Heart left ventricle (tissue), 16 donors: Measurements from ENCODE around the gene AOC2. TPM values are rescaled to one million over a fixed set of nuclear protein-coding genes. Genes with fewer than 3 reads are reported as not detected.

Source experiments
- ATAC-seq, 4 donors: fragments of 200-7000 bp; cut with Tn5 transposase; one replicate each; pipeline ENCODE4 v1.9.1; 2020 to 2022; ENCODE audit warnings: moderate library complexity in 4 of 4, mild to moderate bottlenecking in 3 of 4, moderate number of reproducible peaks in 1 of 4
- DNase-seq, 5 donors: peaks; one replicate each; pipeline ENCODE4 v3.0.0-alpha.2; 2020
- H3K27ac ChIP-seq, 12 donors: fragments of 200-600 bp; sonication (generic) in 4 of 12; one replicate each; pipeline versions ENCODE4 v1.5.0 to v1.8.0; 2016 to 2022; ENCODE audit warnings: mild to moderate bottlenecking in 2 of 12
- H3K27me3 ChIP-seq, 9 donors: fragments of 200-600 bp; sonication (generic) in 2 of 9; one replicate each; pipeline versions ENCODE4 v1.5.1 to v1.8.0; 2016 to 2022; ENCODE audit warnings: mild to moderate bottlenecking in 3 of 9
- H3K36me3 ChIP-seq, 9 donors: fragments of 200-600 bp; sonication (generic) in 2 of 9; one replicate each; pipeline versions ENCODE4 v1.5.0 to v1.8.0; 2018 to 2022; ENCODE audit warnings: mild to moderate bottlenecking in 2 of 9
- H3K4me1 ChIP-seq, 12 donors: fragments of 200-600 bp; sonication (generic) in 4 of 12; one replicate each; pipeline versions ENCODE4 v1.5.0 to v1.8.0; 2016 to 2022; ENCODE audit warnings: mild to moderate bottlenecking in 3 of 12
- H3K4me3 ChIP-seq, 12 donors: fragments of 200-600 bp; sonication (generic) in 4 of 12; one replicate each; pipeline versions ENCODE4 v1.5.0 to v1.8.0; 2017 to 2022; ENCODE audit warnings: mild to moderate bottlenecking in 9 of 12, moderate library complexity in 4 of 12
- H3K9me3 ChIP-seq, 12 donors: fragments of 200-600 bp; sonication (generic) in 4 of 12; one replicate each; pipeline versions ENCODE4 v1.5.0 to v1.8.0; 2016 to 2022; ENCODE audit warnings: mild to moderate bottlenecking in 1 of 12
- CTCF ChIP-seq, 12 donors: fragments of 200-600 bp; sonication (generic) in 4 of 12; IDR thresholded peaks; one replicate each; pipeline versions ENCODE4 v1.5.0 to v1.8.0; 2018 to 2022; ENCODE audit warnings: antibody characterized with exemption in 12 of 12, mild to moderate bottlenecking in 5 of 12
- POLR2A ChIP-seq, 2 donors: fragments of 450-650 bp; IDR thresholded peaks; one replicate each; pipeline ENCODE4 v1.6.1; 2017; ENCODE audit warnings: antibody characterized with exemption in 2 of 2, mild to moderate bottlenecking in 2 of 2, moderate library complexity in 2 of 2
- WGBS, 4 donors: extraction: QIAGEN DNeasy Blood & Tissue Kit in 2 of 4; methylation state at CpG; one replicate each; pipeline versions ENCODE4 v1.1.5 to v1.1.7; 2013 to 2018; 5-methylcytosine and 5-hydroxymethylcytosine counted together
- intact Hi-C, 10 donors: fragments of 100-400 bp; cut with DNase I; formaldehyde crosslinking; loops; one replicate each; pipeline versions ENCODE4 v1.11.1 to v1.14.2; 2022
- polyA plus RNA-seq, 2 donors: library from polyadenylated mRNA; stranded (reverse); fragments of 200-250 nt; gene quantifications; one replicate each; pipeline ENCODE4 v1.2.3, GENCODE V29; 2013
- total RNA-seq, 9 donors: library from RNA; depleted of rRNA in 2 of 9; stranded (reverse); fragments of >200 nt in 2 of 9; fragmentation: NEBNext Ultra II Directional in 3 of 9; extraction: Animal tissue kit (Norgen Biotek cat#: 25700) in 3 of 9; gene quantifications; one replicate each; pipeline versions ENCODE4 v1.1.0 to v1.2.4, GENCODE V29; 2016 to 2023
- donor health status: ischemic (EF 13 %, LVEDD 7.1; RV severe dilation, severe dysfunction).
- donor health status: healthy with polysubstance abuse.
- donor health status: DM: no; HTN: yes; CAD: no.
- donor health status: DM: no; HTN: no; CAD: no.
- donor health status: ischemic (EF 25% LVEDD 6.9; RV normal size, moderate dysfunction).
- donor health status: ischemic (EF 25% LVEDD 5.7; RV mildly dilated, moderate dysfunction).
- donor health status: healthy.
- donor health status: DM: yes; HTN: yes; CAD: no.
- donor health status: ischemic (EF 35%, LVEDD 5.7; RV mildly dilated, moderate dysfunction).
- donor health status: nonischemic (EF 11% LVEDD 7.7; RV severe dilation, severe dysfunction).
- donor health status: DM: yes; HTN: yes; CAD: no.
- donor health status: PGD.
- donor health status: ischemic (EF 29% LVEDD 5.4; RV normal size, mild dysfunction).
- donor health status: nonischemic (EF 23%, LVEDD 6.1; RV moderate dilation, normal function).

Gene AOC2
- total and polyA plus RNA-seq, 11 donors = 0.21 to 0.88 (median 0.44) TPM

DNA sequence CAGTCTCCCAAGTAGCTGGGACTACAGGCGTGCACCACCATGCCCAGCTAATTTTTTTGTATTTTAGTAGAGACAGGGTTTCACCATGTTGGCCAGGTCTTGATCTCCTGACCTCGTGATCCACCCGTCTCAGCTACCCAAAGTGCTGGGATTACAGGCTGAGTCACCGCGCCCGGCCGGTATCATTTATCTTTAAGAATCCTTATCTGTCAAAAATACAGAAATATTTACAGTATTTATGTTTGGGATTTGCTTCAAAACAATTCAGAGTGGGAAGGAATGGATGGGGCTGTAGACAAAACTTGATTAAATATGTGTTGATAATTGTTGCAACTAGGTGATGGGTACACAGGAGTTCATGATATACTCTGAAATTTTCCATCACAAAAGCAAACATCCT is 23.2 kb upstream of the AOC2 start:
- no peaks in the 10 kb centered on the region for H3K9me3 ChIP-seq
- intact Hi-C loops = loop anchor here in 7 of 10 donors (5.0 to 10.0 kb wide), 4 partner anchors 46 to 99 kb away; partner anchors contain the start of genes VPS25 (in 2 of the 7) and EZH1 (in 1 of the 7)
- DNase-seq = no peak
- 92 to 95% (median 93%) methylated on average over 7 of the region's 7 CpGs for WGBS, 4 donors
- H3K27me3 ChIP-seq = no peaks in the 10 kb centered on the region
- no peak overlapping the region for H3K27ac ChIP-seq
- H3K4me1 ChIP-seq = peaks cover 6 to 22% (median 13%) of the 10 kb centered on the region in 12 donors
- H3K4me3 ChIP-seq = no peak overlapping the region
- no peak for TF ChIP-seq CTCF (IDR thresholded peaks at IDR 0.05)
- TF ChIP-seq POLR2A (IDR thresholded peaks at IDR 0.05) = no peak
- peaks cover 0 to 67% (median 58%) of the 10 kb centered on the region in 9 donors for H3K36me3 ChIP-seq
- ATAC-seq = no peak

- intact Hi-C loops = loop anchor here in 2 of 10 donors (10.0 kb wide), 2 partner anchors 53 to 83 kb away; partner anchors contain the start of genes EZH1 (in 1 of the 2) and VPS25 (in 1 of the 2)
- H3K36me3 ChIP-seq = peaks cover 0 to 4% (median 0%) of the 10 kb centered on the region in 9 donors
- no peaks in the 10 kb centered on the region for H3K9me3 ChIP-seq
- peaks cover 6 to 24% (median 17%) of the 10 kb centered on the region in 12 donors for H3K4me1 ChIP-seq
- ATAC-seq = no peak
- 89 to 97% (median 95%) methylated on average over 1 of the region's 1 CpG for WGBS, 4 donors
- TF ChIP-seq CTCF (IDR thresholded peaks at IDR 0.05) (no peak), POLR2A (IDR thresholded peaks at IDR 0.05) (no peak)
- no peak overlapping the region for H3K4me3 ChIP-seq
- H3K27ac ChIP-seq = no peak overlapping the region
- H3K27me3 ChIP-seq = no peaks in the 10 kb centered on the region
- DNase-seq = no peak
Observed at GRCh38 chr17:42827472-42827871, 16.9 kb upstream of the AOC2 start.

DNA sequence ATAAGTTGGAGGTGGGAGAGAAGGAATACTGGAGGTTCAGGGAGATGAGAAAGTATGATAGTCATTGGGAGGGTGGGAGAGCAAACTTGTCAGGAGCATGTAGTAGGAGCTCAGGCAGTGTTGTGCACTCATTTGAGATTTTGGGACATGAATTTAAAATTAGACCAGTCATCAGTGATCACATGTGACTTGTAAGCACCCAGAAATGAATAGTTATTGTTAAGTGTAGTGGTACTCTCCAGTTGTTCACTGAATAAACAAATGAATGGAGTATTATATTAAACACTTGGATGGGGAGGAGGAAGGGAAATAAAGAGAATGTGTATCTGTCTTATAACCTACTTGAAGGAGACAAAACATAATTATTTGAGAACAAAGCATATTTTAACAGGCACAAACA is 13.4 kb upstream of the AOC2 start:
- intact Hi-C loops = no loop called here
- H3K36me3 ChIP-seq = peaks cover 0 to 15% (median 11%) of the 10 kb centered on the region in 9 donors
- H3K27me3 ChIP-seq = no peaks in the 10 kb centered on the region
- ATAC-seq (no peak), DNase-seq (no peak)
- peaks cover 3 to 29% (median 17%) of the 10 kb centered on the region in 12 donors for H3K4me1 ChIP-seq
- H3K27ac ChIP-seq = no peak overlapping the region
- no peaks in the 10 kb centered on the region for H3K9me3 ChIP-seq
- TF ChIP-seq CTCF (IDR thresholded peaks at IDR 0.05) (no peak), POLR2A (IDR thresholded peaks at IDR 0.05) (no peak)
- H3K4me3 ChIP-seq = no peak overlapping the region

- ATAC-seq (peak in 1 of 4 donors; percentile 6), DNase-seq (no peak)
- Histone ChIP-seq H3K9me3 (no peaks in the 10 kb centered on the region), H3K27ac (peak overlapping the region; percentile 43 to 93 (median 88)), H3K27me3 (no peaks in the 10 kb centered on the region), H3K4me3 (peak overlapping the region; percentile 66 to 100 (median 92)), H3K36me3 (peaks cover 0 to 29% (median 25%) of the 10 kb centered on the region in 9 donors), H3K4me1 (peaks cover 3 to 29% (median 17%) of the 10 kb centered on the region in 12 donors)
- 49 to 53% (median 52%) methylated on average over 9 of the region's 9 CpGs for WGBS, 4 donors
- intact Hi-C loops = no loop called here
- TF ChIP-seq CTCF (IDR thresholded peaks at IDR 0.05) (no peak), POLR2A (IDR thresholded peaks at IDR 0.05) (no peak)
Observed at GRCh38 chr17:42832213-42832933, 12.0 kb upstream of the AOC2 start.
